Dendritic cell treated with granulocyte-macrophage colony-stimulating factor and Interleukin-4, amounts not matched to agents 40 ng/mL and 50 ng/mL, for 4 days (primary cell): ENCODE data around the gene TSPAN9.

Experiments
- H3K27ac Mint-ChIP-seq: one replicate; pipeline ENCODE4 v1.8.0; 2022; ENCODE audit warnings: mild to moderate bottlenecking, mixed read lengths
- H3K27me3 Mint-ChIP-seq: one replicate; pipeline ENCODE4 v1.8.0; 2022; ENCODE audit warnings: mild to moderate bottlenecking, mixed read lengths
- H3K36me3 Mint-ChIP-seq: one replicate; pipeline ENCODE4 v1.8.0; 2022; ENCODE audit warnings: low read depth, mixed read lengths
- H3K4me1 Mint-ChIP-seq: one replicate; pipeline ENCODE4 v1.8.0; 2022; ENCODE audit warnings: low read depth, mixed read lengths
- H3K4me3 Mint-ChIP-seq: one replicate; pipeline ENCODE4 v1.8.0; 2022; ENCODE audit warnings: mild to moderate bottlenecking, moderate library complexity, mixed read lengths
- H3K9me3 Mint-ChIP-seq: one replicate; pipeline ENCODE4 v1.8.0; 2022; ENCODE audit warnings: mixed read lengths
- intact Hi-C: fragments of 100-400 bp; cut with micrococcal nuclease; formaldehyde crosslinking; loops from one replicate; pipeline ENCODE4 v1.15.0; 2022

The TSPAN9 gene

GRCh38 chr12:3090240-3091037 lies 13.3 kb downstream of the TSPAN9 start:
- H3K9me3 Mint-ChIP-seq: no peaks in the 10 kb centered on the region
- no peaks in the 10 kb centered on the region for H3K36me3 Mint-ChIP-seq
- no peak overlapping the region for H3K4me3 Mint-ChIP-seq
- intact Hi-C loops: no loop called here
- peaks cover 12% of the 10 kb centered on the region for H3K27me3 Mint-ChIP-seq
- no peaks in the 10 kb centered on the region for H3K4me1 Mint-ChIP-seq
- no peak overlapping the region for H3K27ac Mint-ChIP-seq

- intact Hi-C loops: no loop called here
- Mint-ChIP-seq H3K4me1 (no peaks in the 10 kb centered on the region), H3K36me3 (no peaks in the 10 kb centered on the region), H3K27ac (no peak overlapping the region), H3K27me3 (peaks cover 12% of the 10 kb centered on the region), H3K4me3 (no peak overlapping the region), H3K9me3 (no peaks in the 10 kb centered on the region)
Measured at GRCh38 chr12:3091038-3091319, 13.8 kb downstream of the TSPAN9 start.

GRCh38 chr12:3091382-3092241 lies 14.4 kb downstream of the TSPAN9 start:
- Mint-ChIP-seq H3K4me1 (no peaks in the 10 kb centered on the region), H3K27ac (no peak overlapping the region), H3K9me3 (no peaks in the 10 kb centered on the region), H3K4me3 (no peak overlapping the region), H3K36me3 (no peaks in the 10 kb centered on the region), H3K27me3 (peaks cover 15% of the 10 kb centered on the region)
- intact Hi-C loops: no loop called here

- no peak overlapping the region for H3K27ac Mint-ChIP-seq
Measured at GRCh38 chr12:3092764-3093163, 15.6 kb downstream of the TSPAN9 start.

GRCh38 chr12:3097186-3097804 lies 20.1 kb downstream of the TSPAN9 start:
- Mint-ChIP-seq H3K36me3 (no peaks in the 10 kb centered on the region), H3K4me3 (no peak overlapping the region), H3K4me1 (no peaks in the 10 kb centered on the region), H3K9me3 (peaks cover 17% of the 10 kb centered on the region), H3K27me3 (peaks cover 38% of the 10 kb centered on the region), H3K27ac (no peak overlapping the region)
- intact Hi-C loops: no loop called here

More at GRCh38 chr12:3092764-3093163, 15.6 kb downstream of the TSPAN9 start:
- H3K9me3 Mint-ChIP-seq: no peaks in the 10 kb centered on the region
- no peak overlapping the region for H3K4me3 Mint-ChIP-seq
- H3K4me1 Mint-ChIP-seq: no peaks in the 10 kb centered on the region
- H3K27me3 Mint-ChIP-seq: peaks cover 21% of the 10 kb centered on the region
- intact Hi-C loops: no loop called here
- no peaks in the 10 kb centered on the region for H3K36me3 Mint-ChIP-seq

GRCh38 chr12:3097836-3098235 lies 20.7 kb downstream of the TSPAN9 start:
- intact Hi-C loops: no loop called here
- Mint-ChIP-seq H3K9me3 (peaks cover 17% of the 10 kb centered on the region), H3K4me1 (no peaks in the 10 kb centered on the region), H3K27ac (no peak overlapping the region), H3K27me3 (peaks cover 37% of the 10 kb centered on the region), H3K4me3 (no peak overlapping the region), H3K36me3 (no peaks in the 10 kb centered on the region)

GRCh38 chr12:3098436-3098835 lies 21.3 kb downstream of the TSPAN9 start:
- peaks cover 17% of the 10 kb centered on the region for H3K9me3 Mint-ChIP-seq

GRCh38 chr12:3099146-3099545 lies 22.0 kb downstream of the TSPAN9 start:
- intact Hi-C loops: no loop called here
- Mint-ChIP-seq H3K27me3 (peaks cover 47% of the 10 kb centered on the region), H3K4me1 (no peaks in the 10 kb centered on the region), H3K27ac (no peak overlapping the region), H3K4me3 (no peak overlapping the region), H3K36me3 (no peaks in the 10 kb centered on the region), H3K9me3 (peaks cover 17% of the 10 kb centered on the region)

More at GRCh38 chr12:3098436-3098835, 21.3 kb downstream of the TSPAN9 start:
- Mint-ChIP-seq H3K27ac (no peak overlapping the region), H3K36me3 (no peaks in the 10 kb centered on the region), H3K4me1 (no peaks in the 10 kb centered on the region), H3K4me3 (no peak overlapping the region), H3K27me3 (peaks cover 42% of the 10 kb centered on the region)
- intact Hi-C loops: no loop called here

GRCh38 chr12:3101309-3102024 lies 24.3 kb downstream of the TSPAN9 start:
- H3K4me3 Mint-ChIP-seq: no peak overlapping the region
- H3K27me3 Mint-ChIP-seq: peaks cover 50% of the 10 kb centered on the region
- H3K36me3 Mint-ChIP-seq: no peaks in the 10 kb centered on the region
- intact Hi-C loops: no loop called here
- no peaks in the 10 kb centered on the region for H3K4me1 Mint-ChIP-seq
- no peak overlapping the region for H3K27ac Mint-ChIP-seq
- H3K9me3 Mint-ChIP-seq: peaks cover 17% of the 10 kb centered on the region

- no peak overlapping the region for H3K27ac Mint-ChIP-seq
- intact Hi-C loops: no loop called here
- peaks cover 51% of the 10 kb centered on the region for H3K27me3 Mint-ChIP-seq
- H3K36me3 Mint-ChIP-seq: no peaks in the 10 kb centered on the region
- no peaks in the 10 kb centered on the region for H3K4me1 Mint-ChIP-seq
- peaks cover 17% of the 10 kb centered on the region for H3K9me3 Mint-ChIP-seq
- H3K4me3 Mint-ChIP-seq: no peak overlapping the region
Measured at GRCh38 chr12:3102771-3103410, 25.7 kb downstream of the TSPAN9 start.

GRCh38 chr12:3103806-3104205 lies 26.6 kb downstream of the TSPAN9 start:
- H3K4me1 Mint-ChIP-seq: no peaks in the 10 kb centered on the region
- H3K36me3 Mint-ChIP-seq: no peaks in the 10 kb centered on the region
- no peak overlapping the region for H3K4me3 Mint-ChIP-seq
- intact Hi-C loops: no loop called here
- peaks cover 51% of the 10 kb centered on the region for H3K27me3 Mint-ChIP-seq
- no peak overlapping the region for H3K27ac Mint-ChIP-seq
- peaks cover 10% of the 10 kb centered on the region for H3K9me3 Mint-ChIP-seq

- no peak overlapping the region for H3K27ac Mint-ChIP-seq
- no peaks in the 10 kb centered on the region for H3K9me3 Mint-ChIP-seq
- intact Hi-C loops: no loop called here
- no peaks in the 10 kb centered on the region for H3K4me1 Mint-ChIP-seq
- no peaks in the 10 kb centered on the region for H3K36me3 Mint-ChIP-seq
- peaks cover 51% of the 10 kb centered on the region for H3K27me3 Mint-ChIP-seq
- H3K4me3 Mint-ChIP-seq: no peak overlapping the region
Measured at GRCh38 chr12:3105690-3106479, 28.7 kb downstream of the TSPAN9 start.

- H3K9me3 Mint-ChIP-seq: no peaks in the 10 kb centered on the region
- H3K4me1 Mint-ChIP-seq: no peaks in the 10 kb centered on the region
- H3K27ac Mint-ChIP-seq: no peak overlapping the region
- H3K4me3 Mint-ChIP-seq: no peak overlapping the region
- intact Hi-C loops: no loop called here
- H3K27me3 Mint-ChIP-seq: peaks cover 52% of the 10 kb centered on the region
- H3K36me3 Mint-ChIP-seq: no peaks in the 10 kb centered on the region
Measured at GRCh38 chr12:3106579-3106978, 29.4 kb downstream of the TSPAN9 start.
